Stimulated activated CD4-positive, alpha-beta T cell treated with anti-CD3 and anti-CD28 coated beads, Interleukin-2, amount 100 ng/mL, for 48 hours (primary cell): ENCODE results near the gene CYP17A1.
"Not testable (repeated sequence)": the region's sequence is repeated elsewhere in the genome, so short reads cannot be mapped to it uniquely, and the experiment has no call there.

Source experiments
- DNase-seq, 2 donors: peaks; one replicate each; pipeline ENCODE4 v3.0.0-alpha.2; 2020

Gene CYP17A1, protein sequence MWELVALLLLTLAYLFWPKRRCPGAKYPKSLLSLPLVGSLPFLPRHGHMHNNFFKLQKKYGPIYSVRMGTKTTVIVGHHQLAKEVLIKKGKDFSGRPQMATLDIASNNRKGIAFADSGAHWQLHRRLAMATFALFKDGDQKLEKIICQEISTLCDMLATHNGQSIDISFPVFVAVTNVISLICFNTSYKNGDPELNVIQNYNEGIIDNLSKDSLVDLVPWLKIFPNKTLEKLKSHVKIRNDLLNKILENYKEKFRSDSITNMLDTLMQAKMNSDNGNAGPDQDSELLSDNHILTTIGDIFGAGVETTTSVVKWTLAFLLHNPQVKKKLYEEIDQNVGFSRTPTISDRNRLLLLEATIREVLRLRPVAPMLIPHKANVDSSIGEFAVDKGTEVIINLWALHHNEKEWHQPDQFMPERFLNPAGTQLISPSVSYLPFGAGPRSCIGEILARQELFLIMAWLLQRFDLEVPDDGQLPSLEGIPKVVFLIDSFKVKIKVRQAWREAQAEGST

DNA sequence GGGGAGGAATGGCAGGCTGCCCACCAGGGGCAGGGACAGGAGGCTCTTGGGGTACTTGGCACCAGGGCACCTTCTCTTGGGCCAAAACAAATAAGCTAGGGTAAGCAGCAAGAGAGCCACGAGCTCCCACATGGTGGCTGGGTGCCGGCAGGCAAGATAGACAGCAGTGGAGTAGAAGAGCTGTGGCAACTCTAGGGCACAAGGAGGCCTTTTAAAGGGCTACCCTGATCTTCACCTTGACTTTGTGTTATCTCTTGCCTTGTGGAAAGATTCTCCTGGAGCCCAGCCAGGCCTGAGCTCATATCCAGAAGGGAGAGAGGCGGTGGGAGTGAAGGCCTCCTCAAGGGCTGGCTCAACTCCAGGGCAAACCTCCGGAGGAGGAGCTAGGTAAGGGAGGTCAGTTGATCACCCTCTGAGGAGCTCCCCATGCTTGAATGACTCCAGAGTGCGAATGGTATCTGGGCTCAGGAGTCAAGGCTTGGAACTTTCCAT lies at the start of gene CYP17A1:
Gene CYP17A1 (minus strand): TSS at position 184 of the 492 bp plus-strand sequence. CDS start 52 bp downstream, at position 132.
- DNase-seq = no peak

DNA sequence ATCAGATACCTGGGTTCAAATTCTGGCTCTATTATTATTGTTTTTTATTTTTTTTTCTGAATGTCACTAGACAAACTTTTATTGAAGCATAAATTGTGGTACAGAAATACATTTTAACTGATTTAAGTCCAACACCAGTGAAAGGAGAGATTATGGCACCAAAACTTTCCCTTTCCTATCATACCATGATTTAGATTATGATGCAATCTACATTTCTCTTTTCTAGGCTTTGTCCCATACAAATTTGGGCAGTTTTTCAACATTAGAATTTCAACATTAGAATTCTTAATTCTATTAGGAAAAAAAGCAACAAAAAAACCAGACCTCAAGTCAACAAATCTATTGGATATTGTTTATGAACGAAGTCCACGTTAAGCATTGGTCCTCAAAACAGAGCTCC lies 43.0 kb upstream of the CYP17A1 start:
- no peak for DNase-seq

DNA sequence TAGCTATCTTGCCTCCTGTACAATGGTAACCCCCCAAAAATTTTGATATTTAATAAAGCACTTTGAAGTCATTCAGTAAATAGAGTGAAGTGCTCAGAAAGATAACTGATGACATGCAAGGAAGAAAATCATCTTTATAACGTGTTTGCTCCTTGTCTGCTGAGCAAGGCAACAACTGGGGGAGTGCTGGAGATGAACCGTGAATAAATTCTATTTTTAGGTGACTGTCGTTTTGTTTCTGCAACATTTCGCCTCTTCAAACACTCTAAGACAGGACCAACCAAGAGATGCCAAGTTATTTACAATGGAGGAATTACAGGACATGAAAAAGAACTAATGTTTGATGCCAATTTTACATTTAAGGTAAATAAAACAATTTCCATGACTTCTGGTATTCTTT lies 41.4 kb upstream of the CYP17A1 start:
- no peak for DNase-seq

DNA sequence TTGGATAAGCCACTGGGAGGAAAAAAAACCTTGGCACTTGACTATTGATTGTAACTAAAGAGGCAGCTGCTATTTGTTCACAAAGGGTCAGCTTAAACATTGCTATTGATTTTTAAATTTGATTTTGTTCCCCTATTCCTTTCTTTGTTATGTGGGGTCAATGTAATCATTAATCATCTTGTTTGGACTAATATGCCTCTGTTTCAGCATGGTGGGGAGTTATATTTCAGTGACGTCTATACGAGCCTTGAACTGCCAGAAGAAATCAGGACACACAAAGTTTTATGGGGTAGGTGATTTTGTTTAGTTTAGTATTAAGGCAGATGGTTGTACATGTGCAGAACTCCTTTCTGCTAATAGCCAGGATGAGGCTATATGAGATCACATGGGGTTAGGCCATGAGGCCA lies 39.5 kb upstream of the CYP17A1 start:
- no peak for DNase-seq

DNA sequence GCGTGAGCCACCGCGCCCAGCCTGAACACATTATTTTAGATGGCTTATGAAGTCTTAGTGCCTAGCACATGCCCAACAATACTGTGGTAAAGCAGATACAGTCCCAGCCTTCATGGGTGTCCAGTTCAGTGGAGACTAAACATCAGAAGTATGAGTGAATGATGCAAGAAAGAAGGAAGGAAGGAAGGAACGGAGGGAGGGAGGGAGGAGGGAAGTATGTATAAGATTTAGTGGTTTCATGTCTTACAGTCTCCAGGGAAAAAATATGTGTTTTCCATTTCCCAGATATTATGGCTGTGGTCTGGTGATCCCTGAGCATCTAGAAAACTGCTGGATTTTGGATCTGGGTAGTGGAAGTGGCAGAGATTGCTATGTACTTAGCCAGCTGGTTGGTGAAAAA lies 35.0 kb upstream of the CYP17A1 start:
- no peak for DNase-seq

DNA sequence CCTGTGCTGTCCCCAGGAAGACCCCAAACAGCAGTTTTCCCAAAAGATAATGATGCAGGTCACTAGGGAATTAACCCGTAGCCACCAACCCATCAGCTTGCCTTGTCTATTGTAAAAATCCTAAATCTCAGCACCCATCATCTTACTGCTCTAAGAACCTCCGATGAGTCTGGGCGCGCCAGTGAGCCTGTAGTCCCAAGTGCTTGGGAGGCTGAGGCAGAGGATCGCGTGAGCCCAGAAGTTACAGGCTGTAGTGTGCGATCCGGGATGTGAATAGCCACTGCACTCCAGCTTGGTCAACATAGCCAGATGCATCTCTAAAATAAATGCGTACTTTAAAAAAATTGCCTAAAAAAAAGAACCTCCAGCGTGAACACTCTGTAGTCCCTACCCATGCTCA lies 33.0 kb upstream of the CYP17A1 start:
- no peak for DNase-seq

DNA sequence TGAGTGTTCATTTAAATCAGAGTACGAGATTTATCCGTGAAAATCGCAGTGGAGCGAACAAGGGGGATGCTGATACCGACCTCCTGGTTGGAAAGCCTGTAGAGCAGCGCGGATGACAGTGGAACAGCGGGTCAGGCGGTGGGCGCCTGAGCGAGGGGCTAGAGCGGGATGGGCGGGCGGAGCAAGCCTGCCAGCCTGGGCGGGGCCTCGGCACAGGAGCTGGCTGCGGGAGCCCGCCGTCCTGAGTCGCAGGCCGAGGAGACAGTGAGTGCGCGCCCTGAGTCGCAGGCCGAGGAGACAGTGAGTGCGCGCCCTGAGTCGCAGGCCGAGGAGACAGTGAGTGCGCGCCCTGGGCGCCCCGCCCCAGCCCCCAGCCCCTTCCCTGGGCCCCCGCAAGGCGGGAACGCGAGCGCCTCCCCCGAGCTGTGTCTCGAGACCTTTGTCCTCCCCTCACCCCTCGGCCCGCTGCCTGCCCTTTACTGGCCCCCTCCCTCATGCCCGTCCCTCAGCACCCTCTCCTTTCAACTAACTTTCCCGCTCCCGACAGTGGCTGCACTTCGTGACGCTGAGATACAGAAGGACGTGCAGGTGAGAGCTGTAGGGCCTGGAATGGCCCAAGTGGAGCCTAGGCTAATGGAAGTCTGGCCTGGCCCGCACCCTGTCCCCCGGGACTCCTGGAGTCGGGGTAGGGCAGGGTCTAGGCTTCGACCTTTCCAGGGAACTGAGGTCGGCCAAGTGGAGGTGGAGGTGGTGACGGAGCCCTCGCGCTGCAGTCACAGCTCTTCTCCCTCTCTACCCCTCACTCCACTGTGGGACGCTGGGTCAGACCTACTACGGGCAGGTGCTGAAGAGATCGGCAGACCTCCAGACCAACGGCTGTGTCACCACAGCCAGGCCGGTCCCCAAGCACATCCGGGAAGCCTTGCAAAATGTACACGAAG lies 32.3 kb upstream of the CYP17A1 start, which contains the start of gene AS3MT:
Gene AS3MT (plus strand): TSS at position 213 of the 941 bp plus-strand sequence. CDS start 123 bp downstream, at position 336.
- no peak for DNase-seq

DNA sequence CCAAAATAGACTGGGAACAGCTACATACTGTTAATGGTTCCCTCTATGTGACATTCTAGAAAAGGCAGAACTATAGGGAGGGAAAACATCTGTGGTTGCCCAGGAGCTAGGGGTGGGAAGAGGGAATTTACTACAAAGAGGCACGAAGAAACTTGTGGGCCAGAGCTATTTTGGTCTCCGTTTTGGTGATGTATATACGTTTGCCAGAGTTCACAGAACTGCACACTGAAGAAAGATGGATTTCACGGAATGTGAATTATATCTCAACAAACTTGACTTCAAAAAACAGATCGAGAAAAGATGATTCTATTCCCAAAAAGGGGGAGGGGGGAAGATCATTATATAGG lies 31.7 kb upstream of the CYP17A1 start:
- no peak for DNase-seq

DNA sequence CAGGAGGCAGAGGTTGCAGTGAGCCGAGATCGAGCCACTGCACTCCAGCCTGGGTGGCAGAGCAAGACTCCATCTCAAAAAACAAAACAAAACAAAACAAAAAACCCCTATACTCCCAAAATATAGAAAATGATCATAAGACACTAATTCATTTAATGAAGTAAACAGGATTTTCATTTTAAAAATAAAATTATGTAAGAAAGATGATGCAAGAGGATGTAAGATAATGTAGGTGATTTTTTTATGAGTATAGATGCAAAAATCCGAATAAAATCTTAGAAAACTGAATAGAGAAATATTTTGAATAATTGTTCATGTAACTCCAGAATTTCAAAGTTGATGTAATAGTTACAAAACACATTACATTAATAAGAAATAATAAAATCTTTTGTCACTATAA lies 28.4 kb upstream of the CYP17A1 start:
- DNase-seq = no peak

DNA sequence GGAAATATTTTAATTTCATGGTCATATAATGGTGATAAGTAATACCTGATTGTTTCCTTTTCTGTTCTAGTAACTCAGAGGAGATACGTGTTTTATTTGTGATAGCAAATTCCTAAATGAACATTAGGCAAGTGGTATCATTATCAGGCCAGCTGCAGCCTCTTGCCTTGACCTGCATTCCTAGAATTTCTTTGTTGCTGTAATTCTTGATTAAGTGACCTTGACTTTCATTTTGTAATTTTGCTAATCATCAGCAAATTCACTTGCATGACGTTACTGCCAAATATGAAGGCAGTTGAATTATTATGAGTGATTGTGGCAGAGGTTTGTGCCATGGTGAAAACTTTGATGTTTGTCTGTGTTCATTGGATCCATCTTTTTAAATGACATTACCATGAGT lies 26.4 kb upstream of the CYP17A1 start:
- DNase-seq = no peak

DNA sequence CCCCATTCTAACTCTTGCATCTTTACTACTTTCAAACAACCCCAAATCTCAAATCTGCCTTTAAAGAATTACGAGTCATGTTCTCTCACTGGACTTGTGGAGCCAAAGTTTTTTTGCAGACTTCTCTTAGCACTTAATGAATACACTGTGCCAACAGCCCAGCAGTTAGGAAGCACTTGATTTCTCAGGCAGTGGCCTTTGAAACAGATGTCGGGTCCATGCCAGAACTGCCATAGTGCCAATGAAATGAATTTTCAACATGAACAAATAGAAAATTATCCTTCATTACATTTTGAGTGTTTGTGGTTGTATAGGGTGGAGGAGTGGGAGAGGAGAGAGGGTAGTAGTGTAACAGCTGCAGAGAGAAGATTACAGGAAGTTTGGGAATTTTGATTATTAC lies 22.7 kb upstream of the CYP17A1 start:
- DNase-seq = no peak

DNA sequence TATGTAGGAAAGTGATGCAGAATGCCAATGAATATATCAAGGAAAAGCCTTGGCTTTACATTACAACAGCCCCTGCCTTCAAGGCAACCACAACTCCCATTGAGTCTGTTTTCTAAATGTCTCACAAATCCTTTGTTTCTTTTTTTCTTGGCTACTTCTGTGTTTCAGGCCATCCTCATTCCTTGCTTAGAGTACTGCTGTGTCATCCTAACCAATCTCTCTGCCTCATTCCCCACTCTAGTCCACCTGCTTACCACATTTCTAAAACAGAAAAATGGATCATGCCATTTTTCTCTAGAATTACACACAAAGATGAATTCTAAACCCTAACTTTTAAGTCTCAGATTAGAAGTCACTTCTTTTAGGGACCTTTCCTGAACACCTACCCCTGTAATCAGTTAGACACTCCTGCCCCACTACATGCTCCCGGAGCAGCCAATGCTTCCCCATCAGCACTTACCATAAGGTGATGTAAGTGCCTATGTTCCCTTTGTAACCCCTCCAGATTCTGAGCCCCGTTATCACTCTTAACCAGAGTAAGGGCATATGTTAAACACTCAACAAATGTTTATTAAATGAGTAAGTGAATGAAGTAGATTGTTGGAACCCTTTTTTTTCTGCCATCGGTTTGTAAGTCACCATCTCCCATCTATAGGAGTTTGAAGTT lies 19.7 kb upstream of the CYP17A1 start:
- no peak for DNase-seq

DNA sequence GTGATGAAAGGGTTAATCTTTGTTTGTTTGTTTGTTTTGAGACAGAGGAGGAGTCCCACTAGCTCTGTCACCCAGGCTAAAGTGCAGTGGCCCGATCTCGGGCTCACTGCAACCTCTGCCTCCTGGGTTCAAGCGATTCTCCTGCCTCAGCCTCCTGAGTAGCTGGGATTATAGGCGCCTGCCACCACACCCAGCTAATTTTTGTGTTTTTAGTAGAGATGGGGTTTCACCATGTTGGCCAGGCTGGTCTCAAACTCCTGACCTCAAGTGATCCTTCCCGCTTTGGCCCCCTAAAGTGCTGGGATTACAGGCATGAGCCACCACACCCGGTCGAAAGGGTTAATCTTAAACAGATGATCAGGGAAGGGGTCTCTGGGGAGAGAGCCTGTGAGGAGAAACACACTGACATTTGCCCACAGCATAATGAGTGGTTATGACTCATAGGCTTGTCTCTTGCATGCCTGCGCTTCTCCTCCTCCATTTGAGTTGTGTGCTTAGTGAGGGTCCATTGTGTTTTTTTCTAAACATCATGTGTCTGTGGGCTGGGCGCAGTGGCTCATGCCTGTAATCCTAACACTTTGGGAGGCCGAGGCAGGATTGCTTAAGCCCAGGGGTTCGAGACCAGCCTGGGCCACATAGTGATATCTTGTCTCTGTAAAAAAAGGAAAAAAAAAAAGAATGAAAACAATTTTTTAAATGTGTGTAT lies 18.7 kb upstream of the CYP17A1 start:
- not testable (repeated sequence) for DNase-seq

DNA sequence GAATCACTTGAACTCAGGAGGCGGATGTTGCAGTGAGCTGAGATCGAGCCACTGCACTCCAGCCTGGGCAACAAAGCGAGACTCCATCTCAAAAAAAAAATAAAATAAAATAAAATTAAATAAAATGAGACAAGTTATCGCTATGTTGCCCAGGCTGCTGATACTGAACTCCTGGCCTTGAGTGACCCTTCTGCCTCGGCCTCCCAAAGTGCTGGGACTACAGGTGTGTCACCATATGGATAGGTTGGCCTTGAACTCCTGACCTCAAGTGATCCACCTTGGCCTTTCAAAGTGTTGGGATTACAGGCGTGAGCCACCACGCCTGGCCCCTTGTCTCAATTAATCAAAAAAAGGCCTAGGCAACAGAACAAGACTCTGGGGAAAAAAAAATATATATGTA lies 16.0 kb upstream of the CYP17A1 start:
- not testable (repeated sequence) for DNase-seq

DNA sequence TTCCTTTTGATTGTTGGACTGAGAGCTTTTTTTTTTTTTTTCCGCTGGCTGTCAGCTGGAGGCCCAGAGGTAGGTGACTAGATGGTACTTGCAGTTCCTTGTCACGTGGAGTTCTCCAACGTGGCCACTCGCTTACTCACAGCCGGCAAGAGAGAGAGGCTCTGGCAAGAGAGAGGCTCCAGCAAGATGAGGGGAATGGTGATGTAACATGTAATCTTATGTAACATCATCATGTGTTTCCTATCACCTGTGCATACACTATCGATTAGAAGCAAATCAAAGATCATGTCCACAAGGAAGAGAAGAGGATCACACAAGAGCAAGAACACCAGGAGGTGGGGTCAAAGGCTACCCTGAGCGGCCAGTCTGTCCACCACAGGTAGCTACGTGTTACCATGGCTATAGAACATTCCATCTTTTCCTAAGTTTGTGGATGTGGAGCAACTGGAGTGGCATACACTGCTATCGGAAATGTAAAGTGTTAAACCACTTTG lies 12.9 kb upstream of the CYP17A1 start:
- DNase-seq = no peak

DNA sequence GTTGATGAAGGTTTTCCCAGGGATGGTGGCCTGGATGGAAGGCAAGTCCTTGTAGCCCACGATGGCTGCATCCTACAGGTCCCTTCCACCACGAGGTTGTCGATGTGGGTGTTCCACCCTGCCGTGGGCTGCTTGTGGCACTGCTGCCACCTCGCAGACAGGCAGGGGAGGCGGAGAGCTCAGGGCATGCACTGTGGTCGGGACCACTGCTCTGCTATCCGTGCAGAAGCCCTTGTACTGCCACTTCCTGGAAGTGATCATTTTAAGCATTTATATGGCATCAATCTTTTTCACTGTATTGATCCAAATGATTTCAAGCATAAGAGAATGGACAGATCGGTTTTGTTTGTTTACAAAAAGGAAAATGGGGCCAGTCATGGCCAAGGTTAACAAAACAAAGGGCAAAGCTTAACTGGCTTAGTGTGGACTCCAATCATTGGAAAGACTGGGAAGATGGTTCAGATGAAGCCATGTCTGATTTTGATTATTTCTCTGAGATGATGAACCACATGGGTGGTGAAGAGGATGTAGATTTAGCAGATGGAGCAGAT lies 8.2 kb upstream of the CYP17A1 start:
- DNase-seq = no peak

DNA sequence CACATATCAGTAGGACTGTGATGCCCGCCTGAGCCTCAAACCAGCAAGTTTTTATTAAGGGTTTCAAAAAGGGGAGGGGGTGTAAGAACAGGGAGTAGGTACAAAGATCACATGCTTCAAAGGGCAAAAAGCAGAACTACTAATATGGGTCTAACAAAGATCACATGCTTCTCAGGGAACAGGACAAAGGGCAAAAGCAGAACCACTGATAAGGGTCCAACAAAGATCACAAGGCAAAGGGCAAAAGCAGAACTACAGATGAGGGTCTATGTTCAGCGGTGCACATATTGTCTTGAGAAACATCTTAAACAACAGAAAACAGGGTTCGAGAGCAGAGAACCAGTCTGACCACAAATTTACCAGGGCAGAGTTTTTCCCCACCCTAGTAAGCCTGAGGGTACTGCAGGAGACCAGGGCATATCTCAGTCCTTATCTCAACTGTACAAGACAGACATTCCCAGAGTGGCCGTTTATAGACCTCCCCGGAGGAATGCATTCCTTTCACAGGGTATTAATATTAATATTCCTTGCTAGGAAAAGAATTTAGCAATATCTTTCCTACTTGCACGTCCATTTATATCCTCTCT lies 7.1 kb upstream of the CYP17A1 start:
- DNase-seq = not testable (repeated sequence)

DNA sequence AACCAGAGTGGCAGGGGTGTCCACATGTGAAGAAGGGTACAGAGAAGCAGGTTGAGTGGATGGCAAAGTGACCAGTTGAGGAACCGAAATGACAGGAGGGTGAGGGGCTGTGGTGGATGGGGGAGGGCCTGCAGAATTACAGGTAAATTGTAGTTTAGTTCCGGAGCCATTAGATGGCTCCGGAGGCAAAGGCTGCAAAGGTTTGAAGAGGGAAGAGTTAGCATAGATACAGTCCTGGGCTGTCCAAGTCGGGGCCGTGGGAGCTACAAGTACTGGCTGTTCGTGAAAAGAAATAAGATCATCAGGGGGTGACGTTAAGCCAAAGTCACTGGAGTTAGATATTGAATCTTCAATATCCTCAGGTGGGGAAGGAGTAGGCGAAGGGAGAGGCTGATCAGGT lies 5.9 kb upstream of the CYP17A1 start:
- not testable (repeated sequence) for DNase-seq

DNA sequence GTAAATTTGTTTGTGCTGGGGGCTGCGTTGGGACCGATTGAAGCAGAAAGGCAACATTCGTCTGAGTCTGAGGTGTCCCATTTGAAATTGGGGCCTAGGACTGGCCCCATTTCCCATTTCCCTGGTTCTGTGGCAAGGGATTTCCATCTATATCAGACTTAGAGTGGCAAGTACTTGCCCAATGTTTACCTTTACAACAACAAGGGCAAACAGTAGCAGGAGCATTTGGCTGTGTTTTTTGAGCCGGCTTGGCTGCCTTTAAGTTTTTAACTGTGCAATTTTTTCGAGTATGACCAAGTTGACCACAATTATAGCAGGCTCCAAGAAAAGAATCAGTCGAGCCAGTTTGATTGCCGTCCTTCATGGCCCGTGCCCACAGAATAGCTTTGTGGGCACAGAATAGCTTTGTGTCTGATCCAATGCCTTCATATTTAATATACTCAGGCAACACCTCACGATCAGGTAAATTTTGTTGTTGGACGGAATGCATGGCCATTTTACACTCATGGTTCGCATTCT lies 4.7 kb upstream of the CYP17A1 start:
- DNase-seq = no peak

DNA sequence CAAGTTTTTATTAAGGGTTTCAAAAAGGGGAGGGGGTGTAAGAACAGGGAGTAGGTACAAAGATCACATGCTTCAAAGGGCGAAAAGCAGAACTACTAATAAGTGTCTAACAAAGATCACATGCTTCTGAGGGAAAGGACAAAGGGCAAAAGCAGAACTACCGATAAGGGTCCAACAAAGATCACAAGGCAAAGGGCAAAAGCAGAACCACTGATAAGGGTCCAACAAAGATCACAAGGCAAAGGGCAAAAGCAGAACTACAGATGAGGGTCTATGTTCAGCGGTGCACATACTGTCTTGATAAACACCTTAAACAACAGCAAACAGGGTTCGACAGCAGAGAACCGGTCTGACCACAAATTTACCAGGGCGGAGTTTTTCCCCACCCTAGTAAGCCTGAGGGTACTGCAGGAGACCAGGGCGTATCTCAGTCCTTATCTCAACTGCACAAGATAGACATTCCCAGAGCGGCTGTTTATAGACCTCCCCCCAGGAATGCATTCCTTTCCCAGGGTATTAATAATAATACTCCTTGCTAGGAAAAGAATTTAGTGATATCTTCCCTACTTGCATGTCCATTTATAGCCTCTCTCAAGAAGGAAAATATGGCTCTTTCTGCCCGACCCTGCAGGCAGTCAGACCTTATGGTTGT lies 1.2 kb upstream of the CYP17A1 start:
- DNase-seq = not testable (repeated sequence)
